ENCODE results near the gene B4GALNT2.
"Not testable (repeated sequence)": the region's sequence is repeated elsewhere in the genome, so short reads cannot be mapped to it uniquely, and the experiment has no call there.

Gene B4GALNT2

DNA sequence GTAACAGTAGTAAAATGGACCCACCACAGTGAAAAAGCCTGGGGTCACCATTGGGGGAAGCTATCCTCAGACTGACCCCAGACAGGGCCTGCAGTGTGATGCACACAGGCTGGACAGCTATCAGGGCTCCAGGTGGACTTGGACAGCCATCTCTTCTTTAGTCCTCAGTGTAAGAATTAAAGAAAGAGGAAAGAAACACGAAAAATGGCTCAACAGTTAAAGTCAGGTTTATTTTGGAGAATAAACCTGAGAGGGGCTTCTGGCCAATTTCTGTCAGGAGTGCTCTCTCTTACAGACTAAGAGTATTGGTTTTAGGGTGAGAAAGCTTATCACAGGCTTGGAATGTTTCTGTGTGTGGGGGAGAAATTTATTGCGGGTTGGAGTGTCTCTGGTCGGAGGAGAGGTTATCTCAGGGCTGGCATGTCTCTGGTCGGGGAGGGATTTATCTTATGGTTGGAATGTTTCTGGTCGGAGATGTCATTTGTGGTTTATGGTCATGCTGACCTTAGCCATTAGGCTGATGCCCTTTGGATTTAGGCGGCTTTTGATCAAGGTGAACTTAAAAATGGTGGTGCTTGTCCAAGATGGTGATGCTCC lies 10.8 kb upstream of the B4GALNT2 start:
- DNase-seq = no peak

GRCh38 chr17:49122566-49122965 lies 10.0 kb upstream of the B4GALNT2 start:
- DNase-seq = no peak

DNA sequence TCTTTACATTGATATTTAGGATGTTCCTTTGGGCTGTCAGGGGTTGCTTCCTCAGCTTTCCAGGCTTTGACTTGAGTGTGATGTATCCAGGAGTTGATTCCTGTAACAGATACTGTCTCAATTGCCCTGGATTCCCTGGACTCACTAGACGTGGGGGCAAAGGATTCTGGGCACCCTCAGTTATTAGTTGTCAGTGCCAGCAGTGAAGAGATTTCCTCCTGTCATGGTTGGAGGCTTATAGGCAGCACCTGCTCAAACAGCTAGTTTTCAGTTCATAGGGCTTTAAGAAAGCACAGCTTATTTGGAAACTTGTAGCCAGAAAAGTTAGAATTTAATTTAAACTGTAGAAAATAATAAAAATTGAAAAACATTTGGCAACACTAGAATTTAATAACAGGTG lies 9.5 kb upstream of the B4GALNT2 start:
- no peak for DNase-seq

DNA sequence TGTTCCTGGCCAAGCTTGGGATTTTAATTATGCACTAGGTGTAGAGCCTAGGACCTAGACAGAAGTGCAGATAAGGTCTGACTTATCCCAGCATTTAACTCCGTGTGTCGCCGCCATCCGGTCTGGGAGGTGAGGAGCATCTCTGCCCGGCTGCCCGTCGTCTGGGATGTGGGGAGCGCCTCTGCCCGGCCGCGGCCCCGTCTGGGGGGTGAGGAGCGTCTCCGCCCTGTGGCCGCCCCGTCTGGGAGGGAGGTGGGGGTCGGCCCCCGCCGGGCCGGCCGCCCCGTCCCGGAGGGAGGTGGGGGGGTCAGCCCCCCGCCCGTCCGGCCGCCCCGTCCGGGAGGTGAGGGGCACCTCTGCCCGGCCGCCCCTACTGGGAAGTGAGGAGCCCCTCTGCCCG lies 7.1 kb upstream of the B4GALNT2 start:
- no peak for DNase-seq

GRCh38 chr17:49126183-49126859 lies 6.2 kb upstream of the B4GALNT2 start:
- DNase-seq = not testable (repeated sequence)

GRCh38 chr17:49129359-49129950 lies 3.1 kb upstream of the B4GALNT2 start:
- DNase-seq = not testable (repeated sequence)

DNA sequence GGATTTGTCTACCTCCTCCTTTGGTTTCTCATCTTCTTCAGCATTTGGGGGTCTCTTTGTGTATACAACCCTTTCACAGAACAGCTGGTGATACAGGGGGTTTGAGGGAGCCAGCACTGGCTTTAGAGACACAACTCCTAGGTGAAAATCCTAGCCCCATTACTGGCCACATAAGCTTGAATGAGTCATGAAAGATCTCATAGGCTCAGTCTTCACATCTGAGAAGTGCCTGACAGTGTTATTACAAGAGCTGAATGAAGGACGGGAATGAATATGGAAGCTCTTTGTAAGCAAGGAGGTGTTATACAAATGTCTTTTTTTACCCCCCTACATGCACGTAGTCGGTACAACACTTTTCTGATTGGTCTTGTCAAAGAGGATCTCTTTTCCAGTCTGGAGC lies 1.7 kb upstream of the B4GALNT2 start:
- DNase-seq = no peak

DNA sequence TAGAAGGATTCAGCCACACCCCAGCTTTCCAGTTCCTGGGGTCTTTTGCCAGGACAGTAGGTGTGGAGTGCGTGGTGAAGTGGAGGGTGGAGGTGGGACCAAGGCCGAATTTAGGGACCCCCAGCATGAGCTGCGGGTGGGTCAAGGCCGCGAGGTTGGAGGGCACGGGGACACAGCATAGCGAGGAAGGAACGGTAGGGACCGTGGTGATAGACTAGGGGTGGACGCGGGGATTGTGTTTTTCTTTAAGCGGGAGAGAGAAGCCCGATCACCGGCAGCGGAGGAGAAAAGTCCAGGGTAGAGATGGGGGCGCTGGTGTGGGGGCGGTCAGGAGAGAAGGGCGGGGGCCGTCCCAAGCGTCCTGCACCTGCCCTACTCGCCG lies 261 bp upstream of the B4GALNT2 start:
- DNase-seq = no peak

DNA sequence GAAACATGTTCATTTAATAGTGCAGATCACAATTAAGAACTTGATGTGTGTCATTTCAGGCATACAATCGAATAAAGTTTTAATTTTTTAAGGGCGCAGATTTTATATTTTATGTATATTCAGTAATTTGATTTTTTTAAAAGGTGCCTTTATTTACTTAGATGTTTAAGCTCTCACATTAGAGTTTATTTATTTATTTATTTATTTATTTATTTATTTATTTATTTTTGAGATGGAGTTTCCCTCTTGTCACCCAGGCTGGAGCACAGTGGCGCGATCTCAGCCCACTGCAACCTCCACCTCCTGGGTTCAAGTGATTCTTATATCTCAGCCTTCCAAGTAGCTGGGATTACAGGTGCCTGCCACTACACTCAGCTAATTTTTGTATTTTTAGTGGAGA lies 3.8 kb downstream of the B4GALNT2 start:
- DNase-seq = no peak

DNA sequence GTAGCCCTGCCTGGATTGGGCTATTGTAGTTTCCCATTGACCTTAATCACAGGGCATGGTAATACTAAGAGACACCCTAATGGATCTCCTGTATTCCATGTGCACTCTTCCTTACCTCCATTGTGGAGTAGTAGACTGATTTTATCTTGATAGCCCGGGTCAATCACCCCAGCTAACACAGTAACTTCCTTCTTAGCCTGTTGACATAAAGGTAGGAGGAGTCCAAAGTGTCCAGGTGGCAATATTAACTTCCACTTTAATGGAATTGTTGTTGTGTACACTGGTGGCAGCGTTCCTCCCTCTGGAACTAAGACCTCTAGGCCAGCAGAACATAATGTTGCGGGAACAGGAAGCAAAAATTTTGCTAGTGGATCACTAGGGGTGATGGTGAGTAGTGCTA lies 13.1 kb downstream of the B4GALNT2 start:
- not testable (repeated sequence) for DNase-seq

GRCh38 chr17:49146620-49147306 lies 14.2 kb downstream of the B4GALNT2 start:
- DNase-seq = no peak

DNA sequence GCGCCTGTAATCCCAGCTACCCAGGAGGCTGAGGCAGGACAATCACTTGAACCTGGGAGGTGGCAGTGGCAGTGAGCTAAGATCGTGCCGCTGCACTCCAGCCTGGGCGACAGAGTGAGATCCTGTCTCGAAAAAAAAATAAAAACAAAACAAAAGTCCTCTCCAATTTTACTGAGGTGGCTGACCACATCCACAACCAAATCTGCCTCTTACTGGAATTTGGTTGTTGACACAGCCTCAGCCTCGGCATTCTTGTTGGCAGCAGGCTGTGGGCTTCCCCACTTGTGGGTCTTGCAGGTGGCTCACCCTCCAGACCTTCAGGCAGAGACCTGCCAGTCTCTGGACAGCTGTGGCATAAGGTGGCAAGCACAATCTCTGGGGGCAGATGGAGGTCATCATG lies 15.6 kb downstream of the B4GALNT2 start:
- no peak for DNase-seq

- DNase-seq = no peak
These were observed 19.4 kb downstream of the B4GALNT2 start for GRCh38 chr17:49151996-49152395.

DNA sequence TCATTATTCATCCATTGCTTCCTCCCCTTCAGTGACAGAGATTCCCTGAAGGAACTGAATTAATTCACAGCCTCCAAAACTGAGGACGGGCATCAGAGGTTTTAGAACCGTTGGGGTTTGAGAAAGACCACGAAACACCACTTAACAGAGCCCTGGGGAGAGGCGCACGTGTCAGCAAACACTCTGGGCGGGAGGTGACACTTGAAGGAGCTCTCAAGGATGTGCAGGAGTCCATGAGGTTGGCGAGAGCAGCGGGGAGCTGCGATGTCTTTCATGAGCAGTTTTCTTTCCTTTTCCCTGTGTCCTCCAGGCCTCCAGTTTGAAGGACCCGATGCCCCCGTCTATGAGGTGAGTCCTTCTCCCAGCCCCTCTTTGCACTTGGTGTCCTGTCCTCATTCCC lies 23.7 kb downstream of the B4GALNT2 start:
- DNase-seq = no peak

GRCh38 chr17:49157784-49158183 lies 25.2 kb downstream of the B4GALNT2 start:
- no peak for DNase-seq

GRCh38 chr17:49162866-49163265 lies 30.3 kb downstream of the B4GALNT2 start:
- DNase-seq = no peak

- no peak for DNase-seq
These were observed 32.6 kb downstream of the B4GALNT2 start for GRCh38 chr17:49165143-49165542.

- DNase-seq = no peak
These were observed 36.1 kb downstream of the B4GALNT2 start for GRCh38 chr17:49168706-49169105.

DNA sequence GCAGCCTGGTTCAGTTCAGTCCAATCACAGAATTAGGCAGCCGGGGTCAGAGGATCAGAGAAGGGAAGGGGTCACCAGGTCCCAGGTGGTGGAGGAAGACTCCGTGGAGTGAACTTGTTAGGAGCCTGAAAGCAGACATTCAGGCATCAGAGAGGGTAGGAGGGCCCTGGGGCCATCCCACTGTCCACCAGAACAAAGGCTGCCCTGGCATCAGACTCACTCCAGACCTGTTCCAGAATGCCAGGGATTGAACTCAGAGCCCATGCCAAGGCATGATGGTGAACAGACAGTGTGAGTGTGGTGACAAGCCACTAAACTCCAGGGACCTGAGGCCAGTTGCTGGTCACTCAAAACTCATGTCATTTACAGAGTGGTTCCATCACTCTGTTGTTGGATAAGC lies 37.6 kb downstream of the B4GALNT2 start:
- no peak for DNase-seq

DNA sequence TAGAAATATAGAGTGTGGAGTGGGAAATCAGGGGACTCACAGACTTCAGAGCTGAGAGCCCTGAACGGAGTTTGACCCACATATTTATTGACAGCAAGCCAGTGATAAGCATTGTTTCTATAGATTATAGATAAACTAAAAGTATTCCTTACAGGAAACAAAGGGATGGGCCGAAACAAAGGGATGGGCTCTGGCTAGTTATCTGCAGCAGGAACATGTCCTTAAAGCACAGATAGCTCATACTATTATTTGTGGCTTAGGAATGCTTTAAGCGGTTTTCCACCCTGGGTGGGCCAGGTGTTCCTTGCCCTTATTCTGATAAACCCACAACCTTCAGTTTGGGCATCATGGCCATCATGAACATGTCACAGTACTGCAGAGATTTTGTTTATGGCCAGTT lies 38.1 kb downstream of the B4GALNT2 start:
- DNase-seq = not testable (repeated sequence)

- DNase-seq = not testable (repeated sequence)
These were observed 43.4 kb downstream of the B4GALNT2 start for GRCh38 chr17:49175978-49176377.

- DNase-seq = peak; percentile 59 to 66
These were observed 47.7 kb downstream of the B4GALNT2 start for GRCh38 chr17:49180303-49180702.

- DNase-seq = no peak
These were observed 48.5 kb downstream of the B4GALNT2 start for GRCh38 chr17:49180998-49181635.
